Activated naive CD4-positive, alpha-beta T cell treated with anti-CD3 and anti-CD28 coated beads, Interleukin-2, amount 10 ng/mL, durations not matched to agents 7 days and 5 days (primary cell): Measurements from ENCODE around the gene HARS2.
"Not testable (repeated sequence)": the region's sequence is repeated elsewhere in the genome, so short reads cannot be mapped to it uniquely, and the experiment has no call there.

Source experiments
- CTCF ChIA-PET: fragments of 350-600 bp; sonication (Branson Sonifier 250); formaldehyde crosslinking; loops from one replicate; lab custom pipeline; 2021; ENCODE audit warnings: antibody characterized with exemption; lab: Charles Lee
- DNase-seq: peaks from one replicate; pipeline ENCODE4 v3.0.0-alpha.2; 2020
- H3K27ac Mint-ChIP-seq: one replicate; pipeline ENCODE4 v1.8.0; 2021; ENCODE audit warnings: mild to moderate bottlenecking, moderate library complexity, mixed read lengths
- H3K27me3 Mint-ChIP-seq: one replicate; pipeline ENCODE4 v1.8.0; 2021; ENCODE audit warnings: mild to moderate bottlenecking, mixed read lengths
- H3K36me3 Mint-ChIP-seq: one replicate; pipeline ENCODE4 v1.8.0; 2021; ENCODE audit warnings: mixed read lengths
- H3K4me1 Mint-ChIP-seq: one replicate; pipeline ENCODE4 v1.8.0; 2021; ENCODE audit warnings: mixed read lengths
- H3K4me3 Mint-ChIP-seq: one replicate; pipeline ENCODE4 v1.8.0; 2021; ENCODE audit warnings: mild to moderate bottlenecking, moderate library complexity, mixed read lengths
- H3K9me3 Mint-ChIP-seq: one replicate; pipeline ENCODE4 v1.8.0; 2021; ENCODE audit warnings: mixed read lengths

Gene HARS2

DNA sequence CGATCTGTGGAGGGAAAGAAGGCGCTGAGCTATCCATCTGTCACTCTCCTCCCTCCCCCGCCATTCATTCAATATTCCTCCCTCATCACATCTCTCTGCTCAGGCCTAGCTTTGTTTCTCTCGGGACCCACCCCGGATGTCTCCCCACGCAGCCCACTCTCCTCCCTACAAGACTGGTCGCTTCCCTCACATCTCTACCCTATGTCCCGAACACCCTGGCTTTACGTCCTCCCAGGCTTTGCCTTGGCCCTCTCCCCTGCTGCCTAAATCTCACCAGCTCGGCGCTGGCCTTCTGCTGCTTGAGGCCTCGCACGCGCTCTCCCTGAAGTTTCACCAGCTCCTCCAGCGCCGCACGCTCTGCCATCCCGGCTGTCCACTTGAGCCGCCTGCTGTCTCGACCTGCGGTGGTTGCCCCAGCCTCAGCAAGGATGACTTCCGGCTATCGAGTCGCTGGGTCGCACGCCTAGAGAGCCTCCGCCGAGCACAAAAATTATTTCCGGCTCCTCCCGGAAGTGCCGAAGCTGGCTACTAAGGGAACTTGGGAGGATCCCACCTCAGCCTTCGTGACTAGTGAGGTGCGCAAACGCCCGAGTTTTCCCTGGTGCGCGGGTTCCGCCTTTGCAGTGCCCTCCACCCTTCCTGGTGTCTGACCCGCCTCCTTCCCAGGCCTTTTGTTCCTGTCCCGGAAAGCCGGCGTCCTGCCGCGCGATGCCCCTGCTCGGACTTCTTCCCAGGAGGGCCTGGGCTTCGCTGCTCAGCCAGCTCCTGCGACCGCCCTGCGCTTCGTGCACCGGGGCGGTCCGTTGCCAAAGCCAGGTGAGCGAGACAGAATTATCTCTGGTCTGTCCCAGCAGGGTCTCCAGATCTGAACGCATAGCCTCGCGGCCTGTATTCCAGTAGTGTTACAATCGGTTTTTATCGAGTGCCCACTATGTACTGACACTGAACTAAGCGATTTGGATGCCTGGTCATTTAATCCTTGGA, at the start of gene HARS2, which contains the start of gene HARS1:
Gene HARS2 (plus strand): TSS at position 515 of the 984 bp plus-strand sequence. CDS start 194 bp downstream, at position 709.
Gene HARS1 (minus strand): TSS at position 430 of the 984 bp plus-strand sequence. CDS start 66 bp downstream, at position 364.
- Mint-ChIP-seq H3K27ac (peak within 1 kb of the TSS; percentile 94), H3K4me3 (peak within 1 kb of the TSS; percentile 100), H3K9me3 (no peaks in the 10 kb centered on the region), H3K4me1 (peaks cover 55% of the 10 kb centered on the region), H3K27me3 (no peaks in the 10 kb centered on the region), H3K36me3 (peaks cover 42% of the 10 kb centered on the region)
- CTCF ChIA-PET = interaction anchor here (0.9 to 1.0 kb wide), 2 partner anchors 9 to 142 kb away, joined by 3 to 4 read pairs; partner anchors contain the start of gene ZMAT2
- DNase-seq = peak; percentile 90

GRCh38 chr5:140641716-140642115, 49.5 kb upstream of the HARS2 start:
- no peak for DNase-seq
- Mint-ChIP-seq H3K9me3 (no peaks in the 10 kb centered on the region), H3K27me3 (peaks cover 9% of the 10 kb centered on the region), H3K4me3 (no peak overlapping the region), H3K4me1 (peaks cover 49% of the 10 kb centered on the region), H3K36me3 (peaks cover 33% of the 10 kb centered on the region), H3K27ac (no peak overlapping the region)
- CTCF ChIA-PET = no interaction called here

- CTCF ChIA-PET = no interaction called here
- Mint-ChIP-seq H3K9me3 (no peaks in the 10 kb centered on the region), H3K27me3 (peaks cover 3% of the 10 kb centered on the region), H3K27ac (no peak overlapping the region), H3K4me3 (no peak overlapping the region), H3K36me3 (peaks cover 34% of the 10 kb centered on the region), H3K4me1 (peaks cover 51% of the 10 kb centered on the region)
- DNase-seq = no peak
These were observed 48.5 kb upstream of the HARS2 start for GRCh38 chr5:140642718-140643117.

GRCh38 chr5:140647042-140647419, 44.2 kb upstream of the HARS2 start:
- peak overlapping the region; percentile 99 for H3K4me3 Mint-ChIP-seq
- H3K9me3 Mint-ChIP-seq = no peaks in the 10 kb centered on the region
- CTCF ChIA-PET = interaction anchor here (1.0 to 2.9 kb wide), 9 partner anchors 8 to 403 kb away, joined by 3 to 23 read pairs (median 4); partner anchors contain the start of gene EIF4EBP3
- H3K27ac Mint-ChIP-seq = peak overlapping the region; percentile 99
- peaks cover 45% of the 10 kb centered on the region for H3K36me3 Mint-ChIP-seq
- DNase-seq = no peak
- no peaks in the 10 kb centered on the region for H3K27me3 Mint-ChIP-seq
- H3K4me1 Mint-ChIP-seq = peaks cover 41% of the 10 kb centered on the region

- no peaks in the 10 kb centered on the region for H3K9me3 Mint-ChIP-seq
- H3K27me3 Mint-ChIP-seq = no peaks in the 10 kb centered on the region
- CTCF ChIA-PET = interaction anchor here (1.2 kb wide), 1 partner anchor 10 kb away, joined by 3 read pairs; no protein-coding TSS in a partner anchor
- no peak overlapping the region for H3K27ac Mint-ChIP-seq
- H3K36me3 Mint-ChIP-seq = peaks cover 79% of the 10 kb centered on the region
- DNase-seq = no peak
- peaks cover 15% of the 10 kb centered on the region for H3K4me1 Mint-ChIP-seq
- no peak overlapping the region for H3K4me3 Mint-ChIP-seq
These were observed 32.4 kb upstream of the HARS2 start for GRCh38 chr5:140658870-140659269.

- Mint-ChIP-seq H3K4me1 (peaks cover 23% of the 10 kb centered on the region), H3K36me3 (peaks cover 69% of the 10 kb centered on the region)
- H3K9me3 Mint-ChIP-seq, CTCF ChIA-PET, H3K27ac Mint-ChIP-seq, H3K4me3 Mint-ChIP-seq, H3K27me3 Mint-ChIP-seq, DNase-seq: not testable (repeated sequence)
These were observed 30.9 kb upstream of the HARS2 start for GRCh38 chr5:140660371-140660770.

DNA sequence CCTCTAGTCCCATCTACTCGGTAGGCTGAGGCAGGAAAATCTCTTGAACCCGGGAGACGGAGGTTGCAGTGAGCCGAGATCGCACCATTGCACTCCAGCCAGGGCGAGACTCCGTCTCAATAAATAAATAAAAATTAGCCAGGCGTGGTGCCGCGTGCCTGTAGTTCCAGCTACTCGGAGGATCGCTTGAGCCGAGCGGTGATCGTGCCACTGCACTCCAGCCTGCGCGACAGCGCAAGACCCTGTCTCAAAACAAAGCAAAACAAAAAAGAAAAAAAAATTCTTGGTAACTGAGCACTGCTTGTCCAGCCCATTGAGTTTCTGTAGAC, 27.3 kb upstream of the HARS2 start:
- Mint-ChIP-seq H3K27me3 (peaks cover 3% of the 10 kb centered on the region), H3K9me3 (no peaks in the 10 kb centered on the region), H3K27ac (peak overlapping the region; percentile 96), H3K4me3 (peak overlapping the region; percentile 94), H3K4me1 (peaks cover 49% of the 10 kb centered on the region), H3K36me3 (peaks cover 74% of the 10 kb centered on the region)
- no peak for DNase-seq
- CTCF ChIA-PET = interaction anchor here (1.3 kb wide), 1 partner anchor 39 kb away, joined by 3 read pairs; no protein-coding TSS in a partner anchor

DNA sequence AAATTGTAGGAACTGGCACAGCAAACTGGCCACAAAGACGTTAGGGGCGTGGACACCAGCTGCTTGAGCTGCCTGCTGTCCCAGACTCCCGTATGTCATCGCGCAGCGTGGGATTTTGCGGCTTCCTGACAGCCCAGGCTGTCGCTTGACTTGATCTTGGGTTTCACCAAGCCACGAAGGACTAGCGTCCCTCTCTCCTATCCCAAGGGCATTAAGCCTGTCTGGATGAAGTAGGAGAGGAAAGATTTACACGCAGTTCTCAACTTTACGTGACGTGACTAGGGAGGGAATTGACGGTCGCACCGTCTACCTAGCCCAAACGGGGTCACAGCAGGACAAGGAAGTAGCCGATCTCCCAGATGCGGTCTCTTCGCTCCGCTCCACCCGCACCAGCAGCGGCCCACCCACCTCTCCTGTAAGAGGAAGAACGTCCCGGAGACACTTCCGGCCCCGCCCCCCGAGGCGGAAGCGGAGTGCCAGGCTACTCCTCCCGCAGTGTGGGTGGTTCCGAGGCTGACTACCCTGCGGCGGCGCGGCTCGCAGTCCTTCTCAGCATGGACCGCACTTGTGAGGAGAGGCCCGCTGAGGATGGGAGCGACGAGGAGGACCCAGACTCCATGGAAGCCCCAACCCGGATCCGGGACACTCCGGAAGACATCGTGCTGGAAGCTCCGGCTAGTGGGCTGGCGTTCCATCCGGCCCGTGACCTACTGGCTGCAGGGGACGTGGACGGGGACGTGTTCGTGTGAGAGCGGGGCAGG, 26.7 kb upstream of the HARS2 start, which contains the start of gene WDR55:
Gene WDR55 (plus strand): TSS at position 546 of the 761 bp plus-strand sequence. CDS start 9 bp downstream, at position 555.
- DNase-seq = peak; percentile 98
- H3K27ac Mint-ChIP-seq = peak within 1 kb of the TSS; percentile 96
- H3K9me3 Mint-ChIP-seq = no peaks in the 10 kb centered on the region
- H3K4me3 Mint-ChIP-seq = peak within 1 kb of the TSS; percentile 94
- H3K27me3 Mint-ChIP-seq = peaks cover 3% of the 10 kb centered on the region
- H3K36me3 Mint-ChIP-seq = peaks cover 75% of the 10 kb centered on the region
- H3K4me1 Mint-ChIP-seq = peaks cover 49% of the 10 kb centered on the region
- CTCF ChIA-PET = interaction anchor here (1.3 kb wide), 2 partner anchors 13 to 38 kb away, joined by 3 read pairs; no protein-coding TSS in a partner anchor

DNA sequence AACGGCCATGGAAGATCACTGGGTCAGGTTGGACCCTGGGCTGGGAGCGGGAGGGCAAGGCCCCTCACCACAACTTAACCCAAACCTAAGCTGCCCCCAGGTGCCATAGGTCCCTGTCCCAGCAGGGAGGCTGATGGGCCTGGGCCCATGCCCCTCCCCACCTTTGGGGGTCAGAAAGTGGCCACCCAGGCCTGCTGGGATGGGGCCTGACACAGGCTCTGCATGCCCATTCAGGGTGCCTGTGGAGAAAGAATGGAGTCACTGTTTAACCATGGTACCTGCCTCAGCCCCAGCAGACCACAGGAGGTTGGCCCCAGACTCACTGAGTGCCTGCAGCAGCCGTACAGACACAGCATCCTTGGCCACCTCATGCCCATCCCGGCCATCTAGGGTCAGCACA, 20.2 kb upstream of the HARS2 start:
- CTCF ChIA-PET, H3K4me3 Mint-ChIP-seq, H3K27me3 Mint-ChIP-seq, H3K9me3 Mint-ChIP-seq, H3K27ac Mint-ChIP-seq, DNase-seq: not testable (repeated sequence)
- H3K4me1 Mint-ChIP-seq = peaks cover 21% of the 10 kb centered on the region
- H3K36me3 Mint-ChIP-seq = peaks cover 57% of the 10 kb centered on the region

DNA sequence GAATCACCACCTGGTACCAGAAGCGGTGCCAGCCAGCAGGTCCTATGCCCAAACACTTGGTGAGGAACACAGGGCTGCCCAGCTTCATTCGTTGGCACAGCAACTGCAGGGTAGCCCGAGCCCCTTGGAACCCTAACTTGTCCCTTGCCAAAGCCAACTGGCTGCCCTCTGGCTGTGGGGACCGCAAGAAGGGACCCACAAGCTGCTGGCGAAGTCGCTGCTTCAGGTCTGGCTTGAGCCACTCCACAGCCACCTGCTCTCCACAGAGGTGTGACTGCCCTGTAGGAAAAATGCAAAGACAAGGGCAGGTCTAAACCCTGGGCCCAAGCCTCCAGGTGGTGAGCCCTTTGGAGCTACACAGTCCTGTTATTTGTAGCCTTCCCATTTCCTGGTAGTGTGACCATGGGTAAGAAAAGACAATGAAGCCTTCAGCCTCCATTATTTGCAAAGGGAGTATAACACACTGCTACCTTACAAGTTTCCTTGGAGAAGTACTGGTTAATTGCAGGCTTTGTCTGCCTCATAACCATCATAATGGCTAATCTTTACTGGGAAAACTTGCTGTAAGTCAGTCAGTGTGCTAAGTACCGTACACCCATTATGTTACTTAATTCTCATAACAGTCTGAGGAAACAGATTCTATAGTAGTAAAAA, 19.7 kb upstream of the HARS2 start:
- Mint-ChIP-seq H3K27me3 (no peaks in the 10 kb centered on the region), H3K27ac (no peak overlapping the region)
- CTCF ChIA-PET = no interaction called here

GRCh38 chr5:140672455-140673186, 18.6 kb upstream of the HARS2 start:
- no peak overlapping the region for H3K27ac Mint-ChIP-seq
- H3K4me3 Mint-ChIP-seq = no peak overlapping the region
- H3K4me1 Mint-ChIP-seq = peaks cover 7% of the 10 kb centered on the region
- H3K36me3 Mint-ChIP-seq = peaks cover 56% of the 10 kb centered on the region
- H3K27me3 Mint-ChIP-seq = no peaks in the 10 kb centered on the region
- H3K9me3 Mint-ChIP-seq = no peaks in the 10 kb centered on the region
- CTCF ChIA-PET = no interaction called here
- DNase-seq = peak; percentile 45

More for the DNA sequence above, 19.7 kb upstream of the HARS2 start:
- H3K4me3 Mint-ChIP-seq = no peak overlapping the region
- H3K9me3 Mint-ChIP-seq = no peaks in the 10 kb centered on the region
- H3K36me3 Mint-ChIP-seq = peaks cover 57% of the 10 kb centered on the region
- DNase-seq = no peak
- H3K4me1 Mint-ChIP-seq = peaks cover 17% of the 10 kb centered on the region

GRCh38 chr5:140673187-140673976, 17.9 kb upstream of the HARS2 start, which contains the start of gene DND1:
TSS of gene DND1 (minus strand) at chr5:140673576. CDS start at chr5:140673542, 34 bp downstream.
- Mint-ChIP-seq H3K9me3 (no peaks in the 10 kb centered on the region), H3K4me3 (no peak within 1 kb of the TSS), H3K36me3 (peaks cover 53% of the 10 kb centered on the region), H3K27me3 (no peaks in the 10 kb centered on the region), H3K27ac (no peak within 1 kb of the TSS), H3K4me1 (no peaks in the 10 kb centered on the region)
- DNase-seq = no peak
- CTCF ChIA-PET = no interaction called here
